ENCODE results near the gene FBXL7.

GRCh38 chr5:15635289-15635616 lies 135.3 kb downstream of the FBXL7 start:
- no peak for TF ChIP-seq CTCF (optimal IDR thresholded peaks at IDR 0.05 in 1 of 3, IDR thresholded peaks at IDR 0.05 in 1 of 3, conservative IDR thresholded peaks at IDR 0.05 in 1 of 3; ENCODE audit: extremely low read depth in 1 of 3, insufficient read depth in 2 of 3, low read length in 3 of 3)
- no peak for TF ChIP-seq EZH2 (IDR thresholded peaks at IDR 0.05; ENCODE audit: low read length)
